Upper lobe of left lung (tissue), 4 donors: ENCODE data around the gene NUP153.

Experiments
- CTCF ChIP-seq, 6 experiments: fragments of 450-650 bp in 4 of 6; fragments of 200-600 bp in 2 of 6; sonication (generic) in 2 of 6; IDR thresholded peaks; one replicate each; pipeline ENCODE4 v1.5.1; 2016 to 2019; ENCODE audit warnings: antibody characterized with exemption in 6 of 6
- POLR2A ChIP-seq, 4 donors: fragments of 450-650 bp; IDR thresholded peaks; one replicate each; pipeline ENCODE4 v1.5.1; 2016 to 2017; ENCODE audit warnings: antibody characterized with exemption in 4 of 4, mild to moderate bottlenecking in 2 of 4
- POLR2AphosphoS5 ChIP-seq, 2 donors: sonication (generic); formaldehyde crosslinking; IDR thresholded peaks; one replicate each; pipeline ENCODE4 v1.5.1; 2017; ENCODE audit warnings: antibody characterized with exemption in 2 of 2

- TF ChIP-seq POLR2AphosphoS5 (IDR thresholded peaks at IDR 0.05): no peak
- no peak for TF ChIP-seq POLR2A (IDR thresholded peaks at IDR 0.05)
- no peak for TF ChIP-seq CTCF (IDR thresholded peaks at IDR 0.05)
These were observed 44.1 kb downstream of the NUP153 start for GRCh38 chr6:17662585-17662984.
